K562 (cell line): ENCODE results near the gene CYTH1.

Experiments
- CREB1 ChIP-seq, 2 experiments: sonication (generic) in 1 of 2; formaldehyde crosslinking in 1 of 2; IDR thresholded peaks; 2 replicates each; pipeline versions ENCODE4 v1.6.1 to v1.8.0; 2012 to 2022; ENCODE audit warnings: inconsistent platforms in 1 of 2, mild to moderate bottlenecking in 1 of 2, missing genetic modification reagents in 1 of 2, moderate library complexity in 1 of 2
- CTCF ChIP-seq, 3 experiments: IDR thresholded peaks in 2 of 3; conservative IDR thresholded peaks in 1 of 3; 2 replicates each; pipeline ENCODE4 v1.5.1; 2011 to 2012; ENCODE audit warnings: low read length in 3 of 3, mild to moderate bottlenecking in 3 of 3, control low read depth in 2 of 3, improper control_type of control experiment in 1 of 3, inconsistent platforms in 1 of 3, low read depth in 1 of 3, mixed read lengths in 1 of 3, moderate library complexity in 1 of 3; ENCODE audit not compliant: insufficient read depth in 2 of 3
- MCM7 ChIP-seq, 2 experiments: fragments of 450-650 bp; IDR thresholded peaks; 2 replicates each; pipeline ENCODE4 v1.6.1; 2016 to 2018
- MEF2A ChIP-seq: IDR thresholded peaks from 2 replicates; pipeline ENCODE4 v1.6.1; 2011; ENCODE audit warnings: low read depth, mild to moderate bottlenecking, low read length, moderate library complexity; ENCODE audit not compliant: control insufficient read depth
- NCOA1 ChIP-seq: fragments of 450-650 bp; IDR thresholded peaks from 2 replicates; pipeline ENCODE4 v1.6.1; 2016; ENCODE audit warnings: low read depth
- RERE ChIP-seq: sonication (generic); formaldehyde crosslinking; IDR thresholded peaks from 2 replicates; pipeline ENCODE4 v1.8.0; 2023; ENCODE audit warnings: missing genetic modification reagents, mild to moderate bottlenecking, borderline replicate concordance
- SIN3B ChIP-seq: fragments of 450-650 bp; IDR thresholded peaks from 2 replicates; pipeline ENCODE4 v1.6.1; 2017; ENCODE audit warnings: low read depth, mild to moderate bottlenecking, moderate library complexity
- SREBF2 ChIP-seq: sonication (generic); formaldehyde crosslinking; IDR thresholded peaks from 2 replicates; pipeline ENCODE4 v1.4.0; 2020; ENCODE audit warnings: mild to moderate bottlenecking, missing genetic modification reagents
- SRF ChIP-seq, 2 experiments: fragments of 250-450, 450-650 bp in 1 of 2; sonication (Bioruptor Pico) in 1 of 2; sonication (generic) in 1 of 2; formaldehyde crosslinking; IDR thresholded peaks; 2 replicates each; pipeline versions ENCODE4 v1.5.0 to v1.5.1; 2020 to 2022; ENCODE audit warnings: mild to moderate bottlenecking in 1 of 2, missing genetic modification reagents in 1 of 2
- TAF1 ChIP-seq: IDR thresholded peaks from 2 replicates; pipeline ENCODE4 v1.6.1; 2011; ENCODE audit warnings: mild to moderate bottlenecking, low read length, moderate library complexity; ENCODE audit not compliant: insufficient read depth, control insufficient read depth, severe bottlenecking; ENCODE audit errors: extremely low read depth
- ZBTB2 ChIP-seq: fragments of 450-650 bp; IDR thresholded peaks from 2 replicates; pipeline ENCODE4 v1.6.1; 2016; ENCODE audit warnings: antibody characterized with exemption
- ZBTB7A ChIP-seq: IDR thresholded peaks from 2 replicates; pipeline ENCODE4 v1.6.1; 2011; ENCODE audit warnings: low read depth, mild to moderate bottlenecking, low read length, moderate library complexity, borderline replicate concordance; ENCODE audit not compliant: control insufficient read depth
- ZNF592 ChIP-seq: fragments of 450-650 bp; IDR thresholded peaks from 2 replicates; pipeline ENCODE4 v1.6.1; 2017; ENCODE audit warnings: antibody characterized with exemption, mild to moderate bottlenecking

- TF ChIP-seq CTCF (IDR thresholded peaks at IDR 0.05 in 2 of 3, conservative IDR thresholded peaks at IDR 0.05 in 1 of 3; ENCODE audit: insufficient read depth in 2 of 3, low read depth in 1 of 3, low read length in 3 of 3) = peak in 2 of 3 experiments; percentile 14 to 20; a peak in 1 of 6 replicates
- TF ChIP-seq ZBTB2 = no peak
- TF ChIP-seq SIN3B = no peak
- TF ChIP-seq CREB1 (IDR thresholded peaks at IDR 0.05) = no peak
- no peak for TF ChIP-seq CREB1 (CRISPR knock-in tag; IDR thresholded peaks at IDR 0.05)
- TF ChIP-seq MCM7 (IDR thresholded peaks at IDR 0.05) = no peak
- TF ChIP-seq RERE (CRISPR knock-in tag) = no peak
- no peak for TF ChIP-seq MEF2A
- TF ChIP-seq ZBTB7A = no peak
- TF ChIP-seq SREBF2 (CRISPR knock-in tag) = no peak
- TF ChIP-seq ZNF592 = no peak
- no peak for TF ChIP-seq SRF (CRISPR knock-in tag; IDR thresholded peaks at IDR 0.05)
- TF ChIP-seq NCOA1 = no peak
- no peak for TF ChIP-seq TAF1
Measured at GRCh38 chr17:78674595-78675315, 107.3 kb downstream of the CYTH1 start.
